ENCODE results near the gene NR6A1.

DNA sequence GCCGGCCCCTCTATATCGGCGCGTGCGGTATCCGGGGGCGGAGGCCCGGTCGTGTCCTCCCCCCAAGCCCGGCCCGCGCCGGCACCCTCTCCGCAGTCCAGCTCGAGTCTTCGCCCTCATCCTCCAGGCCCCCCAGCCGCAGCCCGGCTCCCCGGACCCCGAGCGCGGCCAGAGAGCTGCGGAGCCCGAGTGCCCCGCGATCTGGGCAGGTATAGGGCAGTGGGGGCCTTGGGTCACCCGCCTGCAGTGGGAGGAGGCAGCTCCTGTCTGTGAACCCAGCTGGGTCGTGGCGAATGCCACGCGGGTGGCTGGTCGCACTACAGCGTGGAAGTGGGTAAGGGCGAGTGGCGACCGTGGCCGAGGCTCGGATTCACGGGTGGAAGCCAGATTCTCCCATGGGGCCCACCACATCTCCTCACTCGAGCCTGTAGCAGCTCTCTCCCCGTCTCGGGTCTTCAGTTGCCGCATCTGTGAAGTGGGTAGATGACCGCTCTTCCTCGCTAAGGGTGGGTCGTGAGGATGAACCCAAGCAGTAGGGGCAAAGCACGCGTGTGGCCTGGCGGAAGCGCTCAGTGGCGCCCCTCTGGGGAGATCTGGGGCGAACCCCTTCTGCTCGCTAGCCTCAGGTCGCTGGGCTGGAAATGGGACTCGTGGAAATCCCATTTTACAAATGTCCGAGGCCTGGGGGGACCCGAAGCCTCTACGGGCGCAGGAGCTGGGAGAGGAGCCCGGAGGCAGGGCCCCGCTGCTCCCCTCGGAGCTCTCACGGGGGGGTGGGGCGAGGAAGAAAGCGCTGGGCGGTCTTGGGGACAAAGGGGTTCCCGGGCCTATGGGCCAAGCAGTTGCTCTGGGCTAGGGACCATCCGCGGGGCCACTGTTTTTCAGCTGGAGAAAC lies 265.9 kb downstream of the NR6A1 start:
- TF ChIP-seq EZH2 (IDR thresholded peaks at IDR 0.05) = no peak
- no peak for TF ChIP-seq POLR2AphosphoS5 (IDR thresholded peaks at IDR 0.05; ENCODE audit: borderline replicate concordance, low read depth, low read length)
